Right renal cortex interstitium (tissue), 3 donors: Measurements from ENCODE around the gene TNXB. TPM values are rescaled to one million over a fixed set of nuclear protein-coding genes. Genes with fewer than 3 reads are reported as not detected.
"Not testable (repeated sequence)": the region's sequence is repeated elsewhere in the genome, so short reads cannot be mapped to it uniquely, and the experiment has no call there.

Source experiments
- DNase-seq, 3 donors: peaks; one replicate each; pipeline ENCODE4 v3.0.0-alpha.2; 2013; ENCODE audit warnings: low read depth in 3 of 3, low spot score in 2 of 3
- polyA plus RNA-seq, 3 donors: library from polyadenylated mRNA; unstranded; fragments of 120-200 nt; gene quantifications; one replicate each; pipeline ENCODE4 v1.2.1, GENCODE V29; 2013; ENCODE audit not compliant: insufficient read length in 3 of 3

TNXB gene
- polyA plus RNA-seq, 3 donors: 2.4 to 2.7 (median 2.5) TPM

GRCh38 chr6:32113386-32114352 lies 4.5 kb upstream of the TNXB start:
- DNase-seq: no peak

GRCh38 chr6:32112431-32112980 lies 3.4 kb upstream of the TNXB start:
- no peak for DNase-seq

- no peak for DNase-seq
Measured at GRCh38 chr6:32111424-32112066, 2.4 kb upstream of the TNXB start.

GRCh38 chr6:32110632-32111031 lies 1.5 kb upstream of the TNXB start:
- DNase-seq: no peak

- DNase-seq: no peak
Measured at GRCh38 chr6:32109765-32110160, 625 bp upstream of the TNXB start.

- DNase-seq: no peak
Measured at GRCh38 chr6:32108727-32109113, 418 bp downstream of the TNXB start.

- DNase-seq: no peak
Measured at GRCh38 chr6:32108094-32108627, 977 bp downstream of the TNXB start.

- DNase-seq: no peak
Measured at GRCh38 chr6:32107406-32107805, 1.7 kb downstream of the TNXB start.

- no peak for DNase-seq
Measured at GRCh38 chr6:32105433-32105832, 3.7 kb downstream of the TNXB start.

- no peak for DNase-seq
Measured at GRCh38 chr6:32102255-32102654, 6.9 kb downstream of the TNXB start.

- DNase-seq: not testable (repeated sequence)
Measured at GRCh38 chr6:32100251-32100650, 8.9 kb downstream of the TNXB start.

- DNase-seq: no peak
Measured at GRCh38 chr6:32097364-32097763, 11.8 kb downstream of the TNXB start.

GRCh38 chr6:32096394-32097258 lies 12.5 kb downstream of the TNXB start:
- no peak for DNase-seq

- DNase-seq: no peak
Measured at GRCh38 chr6:32096087-32096393, 13.1 kb downstream of the TNXB start.

GRCh38 chr6:32095338-32096086 lies 13.6 kb downstream of the TNXB start:
- no peak for DNase-seq

- no peak for DNase-seq
Measured at GRCh38 chr6:32092760-32093497, 16.2 kb downstream of the TNXB start.

- no peak for DNase-seq
Measured at GRCh38 chr6:32089082-32089828, 19.9 kb downstream of the TNXB start.

GRCh38 chr6:32088487-32089049 lies 20.6 kb downstream of the TNXB start:
- DNase-seq: no peak
